ENCODE data around the gene TMEFF2.

The TMEFF2 gene

DNA sequence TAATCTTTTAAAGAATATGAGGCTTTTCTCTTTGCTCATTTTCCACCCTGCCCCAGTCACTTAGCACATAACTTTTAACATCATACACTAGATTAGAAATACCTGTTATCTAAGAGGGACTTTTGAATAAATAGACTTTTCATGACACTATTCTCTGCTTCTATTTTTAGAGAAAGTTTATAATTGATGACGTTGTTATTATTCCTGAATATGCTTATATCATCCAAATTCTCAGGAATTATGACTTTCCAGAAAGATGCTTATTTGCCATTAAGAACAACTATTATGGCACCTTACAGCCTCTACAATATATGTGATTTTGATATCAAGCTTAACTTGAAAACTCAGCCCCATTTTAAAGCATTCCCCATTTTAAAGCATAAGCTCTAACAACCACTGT lies 11.4 kb downstream of the TMEFF2 start:
- Histone ChIP-seq H3K36me3 (replicated peaks) (no peaks in the 10 kb centered on the region), H3K4me3 (ENCODE audit: low read depth, low read length) (no peak overlapping the region), H3K27ac (no peak overlapping the region), H3K27me3 (replicated peaks) (no peaks in the 10 kb centered on the region)
- TF ChIP-seq, protein P1, sequence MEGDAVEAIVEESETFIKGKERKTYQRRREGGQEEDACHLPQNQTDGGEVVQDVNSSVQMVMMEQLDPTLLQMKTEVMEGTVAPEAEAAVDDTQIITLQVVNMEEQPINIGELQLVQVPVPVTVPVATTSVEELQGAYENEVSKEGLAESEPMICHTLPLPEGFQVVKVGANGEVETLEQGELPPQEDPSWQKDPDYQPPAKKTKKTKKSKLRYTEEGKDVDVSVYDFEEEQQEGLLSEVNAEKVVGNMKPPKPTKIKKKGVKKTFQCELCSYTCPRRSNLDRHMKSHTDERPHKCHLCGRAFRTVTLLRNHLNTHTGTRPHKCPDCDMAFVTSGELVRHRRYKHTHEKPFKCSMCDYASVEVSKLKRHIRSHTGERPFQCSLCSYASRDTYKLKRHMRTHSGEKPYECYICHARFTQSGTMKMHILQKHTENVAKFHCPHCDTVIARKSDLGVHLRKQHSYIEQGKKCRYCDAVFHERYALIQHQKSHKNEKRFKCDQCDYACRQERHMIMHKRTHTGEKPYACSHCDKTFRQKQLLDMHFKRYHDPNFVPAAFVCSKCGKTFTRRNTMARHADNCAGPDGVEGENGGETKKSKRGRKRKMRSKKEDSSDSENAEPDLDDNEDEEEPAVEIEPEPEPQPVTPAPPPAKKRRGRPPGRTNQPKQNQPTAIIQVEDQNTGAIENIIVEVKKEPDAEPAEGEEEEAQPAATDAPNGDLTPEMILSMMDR (IDR thresholded peaks at IDR 0.05; ENCODE audit: low read depth, low read length, missing control alignments): no peak
- in situ Hi-C loops (cut with HindIII; ENCODE audit: low pct_ligation_motif_present, low sequenced_read_pairs): no loop called here
- DNase-seq: no peak

DNA sequence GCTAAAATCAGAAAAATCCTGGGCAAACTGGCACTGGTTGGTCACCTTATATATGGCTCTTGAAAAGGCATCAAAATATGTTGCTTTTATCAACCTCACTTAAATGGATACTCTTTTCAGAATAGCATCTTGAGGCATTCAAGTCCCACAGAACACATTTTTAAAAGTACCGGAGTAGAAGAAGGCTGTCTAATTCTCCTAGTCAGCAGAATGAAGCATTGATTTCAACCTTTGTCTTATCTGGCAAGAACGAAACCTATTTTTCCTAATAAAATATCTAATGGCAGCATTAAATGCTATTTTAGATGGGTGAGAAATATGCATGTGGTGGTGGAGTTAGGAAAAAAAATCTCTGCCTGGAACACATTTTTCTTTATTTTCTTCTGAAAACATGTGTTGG lies 27.8 kb downstream of the TMEFF2 start:
- Histone ChIP-seq H3K36me3 (replicated peaks) (no peaks in the 10 kb centered on the region), H3K27me3 (replicated peaks) (no peaks in the 10 kb centered on the region), H3K27ac (no peak overlapping the region), H3K4me3 (ENCODE audit: low read depth, low read length) (no peak overlapping the region)
- TF ChIP-seq, protein P1 (IDR thresholded peaks at IDR 0.05; ENCODE audit: low read depth, low read length, missing control alignments): no peak
- DNase-seq: no peak
- in situ Hi-C loops (cut with HindIII; ENCODE audit: low pct_ligation_motif_present, low sequenced_read_pairs): loop anchor here (25.0 kb wide), 2 partner anchors 355 to 605 kb away; no protein-coding TSS in a partner anchor

DNA sequence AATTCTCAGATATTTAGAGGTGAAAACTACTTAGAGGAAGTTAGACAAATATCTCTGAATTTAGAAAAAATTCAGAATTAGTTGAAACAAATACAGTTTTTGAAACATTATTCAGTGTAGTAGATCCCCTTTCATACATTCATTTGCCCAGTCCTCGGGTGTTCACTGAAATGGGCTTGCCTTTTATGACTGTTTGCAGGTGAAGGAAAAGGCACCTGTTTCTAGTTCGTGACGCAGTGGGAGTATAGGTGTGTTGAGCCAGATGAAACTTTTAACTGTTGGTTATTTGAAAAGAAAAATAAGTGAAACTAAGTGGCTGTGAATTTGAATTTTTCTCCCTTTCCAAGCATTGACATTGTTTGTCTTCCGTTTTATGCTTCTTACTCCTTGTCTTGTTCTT lies 28.9 kb downstream of the TMEFF2 start:
- Histone ChIP-seq H3K36me3 (replicated peaks) (no peaks in the 10 kb centered on the region), H3K27ac (no peak overlapping the region), H3K4me3 (ENCODE audit: low read depth, low read length) (no peak overlapping the region), H3K27me3 (replicated peaks) (no peaks in the 10 kb centered on the region)
- TF ChIP-seq, protein P1 (IDR thresholded peaks at IDR 0.05; ENCODE audit: low read depth, low read length, missing control alignments): no peak
- no peak for DNase-seq
- in situ Hi-C loops (cut with HindIII; ENCODE audit: low pct_ligation_motif_present, low sequenced_read_pairs): loop anchor here (25.0 kb wide), 2 partner anchors 354 to 604 kb away; no protein-coding TSS in a partner anchor

DNA sequence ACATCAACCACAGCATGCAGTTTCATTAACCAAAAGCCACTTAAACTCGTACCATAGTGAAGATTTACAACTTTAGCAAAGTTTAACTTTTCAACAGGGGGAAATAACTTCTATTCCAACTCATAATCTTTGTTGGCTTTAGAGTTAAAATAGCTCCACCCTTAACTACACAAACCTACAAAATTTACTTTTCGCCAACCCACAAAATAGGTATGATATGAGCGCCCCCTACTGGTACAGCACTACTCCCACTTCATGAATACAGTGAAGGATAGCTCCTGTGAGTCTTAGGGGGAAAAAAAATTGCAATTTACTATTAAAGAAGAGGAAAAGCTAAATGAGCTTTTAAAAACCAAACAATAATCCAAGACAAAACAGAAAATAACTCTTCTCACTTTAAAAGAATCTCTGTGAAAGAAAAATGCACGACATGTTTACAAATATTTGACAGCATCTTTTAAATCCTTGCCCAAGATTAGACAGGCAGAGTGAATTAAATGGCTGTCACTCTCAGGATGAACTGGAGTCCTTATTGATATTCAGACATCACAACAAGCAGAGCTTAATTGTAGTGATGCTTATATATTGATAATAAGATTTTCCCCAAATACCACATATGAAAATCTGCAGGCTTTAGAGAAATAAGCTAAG lies 32.2 kb downstream of the TMEFF2 start:
- TF ChIP-seq, protein P1 (IDR thresholded peaks at IDR 0.05; ENCODE audit: low read depth, low read length, missing control alignments): peak; percentile 78
- no peak overlapping the region for H3K4me3 ChIP-seq (ENCODE audit: low read depth, low read length)
- no peaks in the 10 kb centered on the region for H3K27me3 ChIP-seq (replicated peaks)
- peak; percentile 75 for DNase-seq
- H3K36me3 ChIP-seq (replicated peaks): no peaks in the 10 kb centered on the region
- no peak overlapping the region for H3K27ac ChIP-seq
- in situ Hi-C loops (cut with HindIII; ENCODE audit: low pct_ligation_motif_present, low sequenced_read_pairs): loop anchor here (25.0 kb wide), 2 partner anchors 350 to 600 kb away; no protein-coding TSS in a partner anchor

DNA sequence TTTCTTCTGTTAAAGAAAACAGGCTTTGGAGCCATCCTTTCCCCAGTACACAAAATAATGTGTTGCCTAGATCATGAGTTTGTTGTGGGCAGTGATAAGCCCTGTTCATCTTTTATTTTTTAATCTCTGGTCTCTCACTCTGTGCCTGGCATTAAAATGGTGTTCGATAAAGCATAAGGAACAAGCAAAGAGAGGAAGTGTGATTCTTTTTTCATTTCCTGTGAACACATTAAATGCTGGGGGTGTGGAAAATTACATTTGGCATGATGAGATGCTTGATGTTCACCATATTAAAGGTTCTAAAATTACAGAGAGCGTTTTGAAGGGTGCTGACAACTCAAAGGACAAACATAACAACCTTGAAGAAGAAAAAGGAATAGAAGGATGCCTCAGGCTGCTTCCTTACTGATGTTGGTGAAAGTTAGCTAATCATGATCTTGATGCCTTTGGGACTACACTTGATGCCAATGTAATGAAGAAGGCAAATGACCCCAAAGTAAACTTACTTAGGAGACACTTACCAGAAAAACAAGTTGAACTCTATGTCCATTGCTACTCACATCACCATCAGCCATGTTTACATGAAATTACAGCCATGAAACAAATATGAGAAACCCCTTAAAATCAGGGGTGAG lies 33.0 kb downstream of the TMEFF2 start:
- TF ChIP-seq, protein P1 (IDR thresholded peaks at IDR 0.05; ENCODE audit: low read depth, low read length, missing control alignments): no peak
- Histone ChIP-seq H3K36me3 (replicated peaks) (no peaks in the 10 kb centered on the region), H3K4me3 (ENCODE audit: low read depth, low read length) (no peak overlapping the region), H3K27ac (no peak overlapping the region), H3K27me3 (replicated peaks) (no peaks in the 10 kb centered on the region)
- in situ Hi-C loops (cut with HindIII; ENCODE audit: low pct_ligation_motif_present, low sequenced_read_pairs): loop anchor here (25.0 kb wide), 2 partner anchors 349 to 599 kb away; no protein-coding TSS in a partner anchor
- no peak for DNase-seq

Data from brain microvascular endothelial cell (primary cell).